Transverse colon (tissue), 4 donors: ENCODE measurements around the gene LRP8. TPM values are rescaled to one million over a fixed set of nuclear protein-coding genes. Genes with fewer than 3 reads are reported as not detected.

Experiments used
- DNase-seq: peaks from one replicate; pipeline ENCODE4 v3.0.0-alpha.2; 2019
- H3K27ac ChIP-seq, 4 donors: fragments of 200-600 bp; sonication (generic); 2 replicates each; pipeline ENCODE4 v1.5.1; 2016 to 2018; ENCODE audit warnings: inconsistent platforms in 4 of 4
- H3K27me3 ChIP-seq: fragments of 200-600 bp; sonication (generic); 2 replicates; pipeline ENCODE4 v1.5.1; 2017; ENCODE audit warnings: inconsistent platforms
- H3K36me3 ChIP-seq, 4 donors: fragments of 200-600 bp; sonication (generic); 2 replicates each; pipeline ENCODE4 v1.5.1; 2017 to 2019; ENCODE audit warnings: inconsistent platforms in 4 of 4
- H3K4me1 ChIP-seq, 4 donors: fragments of 200-600 bp; sonication (generic); 2 replicates each; pipeline ENCODE4 v1.5.1; 2017 to 2020; ENCODE audit warnings: inconsistent platforms in 4 of 4
- H3K4me3 ChIP-seq, 4 donors: fragments of 200-600 bp; sonication (generic); 1 replicate in 1 of 4; 2 replicates in 3 of 4; pipeline versions ENCODE4 v1.5.1 to v1.6.1; 2017 to 2019; ENCODE audit warnings: inconsistent platforms in 4 of 4
- H3K9me3 ChIP-seq, 2 donors: fragments of 200-600 bp; sonication (generic); 2 replicates each; pipeline ENCODE4 v1.5.1; 2017 to 2019; ENCODE audit warnings: inconsistent platforms in 2 of 2
- EP300 ChIP-seq: sonication (generic); formaldehyde crosslinking; IDR thresholded peaks from one replicate; pipeline ENCODE4 v1.6.1; 2017; ENCODE audit warnings: antibody characterized with exemption, low read depth
- POLR2A ChIP-seq: fragments of 450-650 bp; IDR thresholded peaks from one replicate; pipeline ENCODE4 v1.6.1; 2016; ENCODE audit warnings: antibody characterized with exemption, mild to moderate bottlenecking, moderate library complexity
- POLR2AphosphoS5 ChIP-seq, 3 donors: sonication (generic); formaldehyde crosslinking; IDR thresholded peaks; one replicate each; pipeline ENCODE4 v1.6.1; 2016; ENCODE audit warnings: antibody characterized with exemption in 3 of 3
- WGBS, 2 donors: methylation state at CpG; one replicate each; pipeline ENCODE4 v1.1.5; 2018; ENCODE audit warnings: low coverage in 1 of 2; 5-methylcytosine and 5-hydroxymethylcytosine counted together
- in situ Hi-C, 4 donors: fragments of 200-750 bp; cut with MboI; loops; one replicate each; pipeline versions ENCODE4 v1.15.0 to v1.15.1; 2017; ENCODE audit warnings: low sequenced_read_pairs in 3 of 4, low pct_ligation_motif_present in 1 of 4, low pct_unique_long_range_greater_than_20kb in 1 of 4
- intact Hi-C: fragments of 100-400 bp; cut with DNase I; formaldehyde crosslinking; loops from one replicate; pipeline ENCODE4 v1.15.1; 2023; ENCODE audit warnings: low total_unique reads
- total RNA-seq, 4 donors: library from RNA; depleted of rRNA; stranded (reverse); fragments of >200 nt; gene quantifications; one replicate each; pipeline ENCODE4 v1.1.0, GENCODE V29; 2016
- TF ChIP-seq, protein P1 (sequence below), 5 experiments: fragments of 200-600 bp in 3 of 5; fragments of 450-650 bp in 2 of 5; sonication (generic) in 3 of 5; IDR thresholded peaks; 1 replicate in 2 of 5; 2 replicates in 3 of 5; pipeline ENCODE4 v1.5.1; 2016 to 2017; ENCODE audit warnings: antibody characterized with exemption in 5 of 5, inconsistent platforms in 3 of 5, mild to moderate bottlenecking in 2 of 5, moderate library complexity in 1 of 5

LRP8 gene
- total RNA-seq, 4 donors from 2014 or later: 0.37 to 10.7 (median 1.4) TPM

DNA sequence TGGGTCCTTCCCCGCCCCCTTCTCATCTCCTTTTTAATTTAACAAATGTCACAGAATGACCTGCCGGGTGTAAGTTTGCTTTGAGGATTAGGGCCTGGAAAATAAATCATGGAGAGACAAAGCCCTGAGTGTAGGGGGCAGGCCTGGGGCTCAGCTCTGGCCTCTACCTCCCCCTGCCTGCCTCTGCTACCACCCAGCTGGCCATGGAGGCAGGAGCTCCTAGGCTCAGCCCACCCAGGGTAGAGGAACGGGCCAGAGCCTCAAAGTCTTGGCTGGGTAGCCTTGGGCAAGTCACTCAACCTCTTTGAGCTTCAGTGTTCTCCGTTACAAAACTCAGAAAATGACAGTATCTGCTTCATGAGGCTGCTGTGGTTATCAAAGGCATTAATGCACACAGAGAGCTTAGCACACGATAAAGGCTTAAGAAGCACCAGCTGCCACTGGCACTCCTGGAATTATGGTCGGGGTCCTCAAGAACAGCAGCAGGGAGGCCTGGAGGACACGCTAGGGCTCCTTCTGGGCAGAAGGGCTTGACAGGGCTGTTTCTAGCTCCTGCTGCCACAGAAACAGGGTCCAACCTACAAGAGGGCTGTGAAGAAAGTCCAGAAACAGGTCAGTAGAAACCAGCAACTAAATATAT is 39.0 kb downstream of the LRP8 start:
- no peak overlapping the region for H3K27ac ChIP-seq
- 86% methylated on average over 7 of the region's 7 CpGs; no CpG with 5 or more reads in 1 of the 2 donors for WGBS, 2 donors
- peaks cover 0 to 7% (median 5%) of the 10 kb centered on the region in 4 donors for H3K4me1 ChIP-seq
- H3K9me3 ChIP-seq: no peaks in the 10 kb centered on the region
- in situ Hi-C loops (loop anchor here in 2 of 4 donors (10.0 to 25.0 kb wide), 2 partner anchors 106 to 473 kb away; no protein-coding TSS in a partner anchor), intact Hi-C loops (no loop called here)
- no peak overlapping the region for H3K4me3 ChIP-seq
- no peak for DNase-seq
- TF ChIP-seq EP300 (no peak), POLR2AphosphoS5 (IDR thresholded peaks at IDR 0.05) (no peak), POLR2A (no peak)
- TF ChIP-seq, protein P1, sequence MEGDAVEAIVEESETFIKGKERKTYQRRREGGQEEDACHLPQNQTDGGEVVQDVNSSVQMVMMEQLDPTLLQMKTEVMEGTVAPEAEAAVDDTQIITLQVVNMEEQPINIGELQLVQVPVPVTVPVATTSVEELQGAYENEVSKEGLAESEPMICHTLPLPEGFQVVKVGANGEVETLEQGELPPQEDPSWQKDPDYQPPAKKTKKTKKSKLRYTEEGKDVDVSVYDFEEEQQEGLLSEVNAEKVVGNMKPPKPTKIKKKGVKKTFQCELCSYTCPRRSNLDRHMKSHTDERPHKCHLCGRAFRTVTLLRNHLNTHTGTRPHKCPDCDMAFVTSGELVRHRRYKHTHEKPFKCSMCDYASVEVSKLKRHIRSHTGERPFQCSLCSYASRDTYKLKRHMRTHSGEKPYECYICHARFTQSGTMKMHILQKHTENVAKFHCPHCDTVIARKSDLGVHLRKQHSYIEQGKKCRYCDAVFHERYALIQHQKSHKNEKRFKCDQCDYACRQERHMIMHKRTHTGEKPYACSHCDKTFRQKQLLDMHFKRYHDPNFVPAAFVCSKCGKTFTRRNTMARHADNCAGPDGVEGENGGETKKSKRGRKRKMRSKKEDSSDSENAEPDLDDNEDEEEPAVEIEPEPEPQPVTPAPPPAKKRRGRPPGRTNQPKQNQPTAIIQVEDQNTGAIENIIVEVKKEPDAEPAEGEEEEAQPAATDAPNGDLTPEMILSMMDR (IDR thresholded peaks at IDR 0.05): no peak
- H3K27me3 ChIP-seq: no peaks in the 10 kb centered on the region
- no peaks in the 10 kb centered on the region for H3K36me3 ChIP-seq

DNA sequence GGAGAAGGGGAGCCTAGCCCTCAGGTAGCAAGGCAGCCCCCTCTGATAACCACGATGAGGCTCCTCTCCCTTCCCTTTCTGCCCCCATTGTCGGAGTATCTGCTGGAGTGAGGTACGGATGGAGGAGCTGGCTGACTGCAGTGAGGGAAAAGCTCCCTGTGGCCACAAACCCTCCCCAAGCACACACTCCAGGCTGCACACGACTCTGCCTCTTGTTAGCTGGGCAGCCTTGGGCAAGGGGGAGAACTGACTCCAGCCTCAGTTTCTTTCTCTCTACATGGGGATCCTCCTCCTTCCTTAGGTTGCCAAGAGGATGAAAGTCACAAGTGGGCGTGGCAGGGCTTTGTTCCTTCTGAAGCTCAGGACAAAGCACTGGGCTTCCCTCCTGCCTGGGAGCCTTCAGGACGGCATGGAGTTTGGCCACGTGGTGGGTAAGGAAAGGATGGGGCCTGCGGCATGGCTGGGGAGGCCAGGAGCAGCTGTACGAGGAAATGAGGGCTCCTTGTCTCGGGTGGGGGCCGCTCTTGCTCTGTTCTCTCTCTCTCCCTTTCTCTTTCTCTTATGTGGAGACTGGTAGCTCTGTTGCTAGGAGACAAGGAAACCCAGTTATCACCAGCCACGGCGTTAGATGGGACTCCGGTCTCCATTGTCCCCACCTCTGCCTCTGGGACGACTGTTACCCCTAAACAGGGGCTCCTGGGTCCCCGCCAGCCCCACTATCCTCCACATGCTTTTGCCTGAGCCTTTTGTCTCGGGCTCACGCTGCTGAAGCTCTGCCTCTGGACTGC is 39.7 kb downstream of the LRP8 start:
- no peaks in the 10 kb centered on the region for H3K9me3 ChIP-seq
- H3K36me3 ChIP-seq: no peaks in the 10 kb centered on the region
- WGBS, 2 donors: 76% methylated on average over 18 of the region's 18 CpGs; no CpG with 5 or more reads in 1 of the 2 donors
- peaks cover 0 to 5% (median 4%) of the 10 kb centered on the region in 4 donors for H3K4me1 ChIP-seq
- intact Hi-C loops: no loop called here
- DNase-seq: no peak
- in situ Hi-C loops: loop anchor here in 2 of 4 donors (10.0 to 25.0 kb wide), 2 partner anchors 107 to 474 kb away; no protein-coding TSS in a partner anchor
- H3K27me3 ChIP-seq: no peaks in the 10 kb centered on the region
- H3K27ac ChIP-seq: no peak overlapping the region
- no peak for TF ChIP-seq POLR2A
- H3K4me3 ChIP-seq: no peak overlapping the region

DNA sequence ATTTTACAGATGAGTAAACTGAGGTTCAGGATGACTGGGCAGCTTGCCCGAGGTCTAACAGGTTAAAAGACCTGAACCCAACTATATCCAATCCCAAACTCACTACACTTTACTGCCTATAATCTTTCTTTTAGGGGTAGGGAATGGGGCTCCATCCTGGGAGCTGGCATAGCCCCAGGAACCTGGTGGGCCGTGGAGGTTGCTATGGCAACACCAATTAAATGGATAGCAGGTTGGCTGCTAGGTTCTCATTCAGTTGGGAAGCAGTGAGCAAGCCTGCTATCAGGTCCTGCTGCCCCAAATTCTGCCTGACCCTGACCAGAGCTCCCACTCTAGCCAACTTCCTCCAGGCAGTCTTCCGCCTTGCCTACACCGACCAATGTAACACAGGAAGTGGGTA is 40.9 kb downstream of the LRP8 start:
- in situ Hi-C loops: loop anchor here in 2 of 4 donors (10.0 to 25.0 kb wide), 2 partner anchors 108 to 475 kb away; no protein-coding TSS in a partner anchor

GRCh38 chr1:53285969-53286760 is 41.7 kb downstream of the LRP8 start:
- TF ChIP-seq, protein P1 (IDR thresholded peaks at IDR 0.05): no peak
- TF ChIP-seq EP300 (no peak), POLR2AphosphoS5 (IDR thresholded peaks at IDR 0.05) (no peak), POLR2A (no peak)
- WGBS, 2 donors: 79 to 82% methylated on average over 7 to 8 of the region's 8 CpGs
- no peaks in the 10 kb centered on the region for H3K27me3 ChIP-seq
- intact Hi-C loops (no loop called here), in situ Hi-C loops (loop anchor here in 2 of 4 donors (10.0 to 25.0 kb wide), 2 partner anchors 109 to 476 kb away; no protein-coding TSS in a partner anchor)
- H3K4me1 ChIP-seq: no peaks in the 10 kb centered on the region
- DNase-seq: no peak
- no peak overlapping the region for H3K27ac ChIP-seq
- no peaks in the 10 kb centered on the region for H3K36me3 ChIP-seq
- no peaks in the 10 kb centered on the region for H3K9me3 ChIP-seq
- H3K4me3 ChIP-seq: no peak overlapping the region

More for the DNA sequence above, 40.9 kb downstream of the LRP8 start:
- intact Hi-C loops: no loop called here
- H3K27ac ChIP-seq: no peak overlapping the region
- TF ChIP-seq POLR2AphosphoS5 (IDR thresholded peaks at IDR 0.05): no peak
- DNase-seq: no peak
- no peaks in the 10 kb centered on the region for H3K9me3 ChIP-seq
- H3K4me3 ChIP-seq: no peak overlapping the region
- H3K36me3 ChIP-seq: no peaks in the 10 kb centered on the region
- WGBS, 2 donors: 87 to 92% methylated on average over 2 to 4 of the region's 4 CpGs
- no peaks in the 10 kb centered on the region for H3K4me1 ChIP-seq
- H3K27me3 ChIP-seq: no peaks in the 10 kb centered on the region
